Activated CD8-positive, alpha-beta memory T cell treated with anti-CD3 and anti-CD28 coated beads, Interleukin-2, amount 50 U/mL, for 1 hour (primary cell): Measurements from ENCODE around the gene XYLT1.

Experiments used
- DNase-seq: peaks from one replicate; pipeline ENCODE4 v3.0.0-alpha.2; 2020; ENCODE audit errors: extremely low read depth

XYLT1 gene

GRCh38 chr16:17286443-17286842 is 184.3 kb downstream of the XYLT1 start:
- no peak for DNase-seq

- DNase-seq, result no peak
These were observed 187.7 kb downstream of the XYLT1 start for GRCh38 chr16:17283016-17283415.

- no peak for DNase-seq
These were observed 188.5 kb downstream of the XYLT1 start for GRCh38 chr16:17282247-17282646.

GRCh38 chr16:17281052-17281451 is 189.7 kb downstream of the XYLT1 start:
- DNase-seq, result no peak

GRCh38 chr16:17278988-17279387 is 191.8 kb downstream of the XYLT1 start:
- DNase-seq, result no peak

- DNase-seq, result no peak
These were observed 192.8 kb downstream of the XYLT1 start for GRCh38 chr16:17277981-17278381.

- no peak for DNase-seq
These were observed 194.2 kb downstream of the XYLT1 start for GRCh38 chr16:17276610-17277009.

GRCh38 chr16:17276010-17276530 is 194.7 kb downstream of the XYLT1 start:
- no peak for DNase-seq

GRCh38 chr16:17275076-17276009 is 195.4 kb downstream of the XYLT1 start:
- DNase-seq, result no peak

GRCh38 chr16:17273142-17273561 is 197.6 kb downstream of the XYLT1 start:
- DNase-seq, result no peak

- DNase-seq, result no peak
These were observed 198.0 kb downstream of the XYLT1 start for GRCh38 chr16:17272716-17273115.

- DNase-seq, result no peak
These were observed 199.1 kb downstream of the XYLT1 start for GRCh38 chr16:17271687-17272086.

GRCh38 chr16:17270683-17271109 is 200.1 kb downstream of the XYLT1 start:
- no peak for DNase-seq

- no peak for DNase-seq
These were observed 200.6 kb downstream of the XYLT1 start for GRCh38 chr16:17270111-17270510.

GRCh38 chr16:17269439-17269838 is 201.3 kb downstream of the XYLT1 start:
- DNase-seq, result no peak

- no peak for DNase-seq
These were observed 204.0 kb downstream of the XYLT1 start for GRCh38 chr16:17266608-17267313.

GRCh38 chr16:17265154-17265553 is 205.6 kb downstream of the XYLT1 start:
- no peak for DNase-seq

- DNase-seq, result no peak
These were observed 209.4 kb downstream of the XYLT1 start for GRCh38 chr16:17261197-17261858.

GRCh38 chr16:17260276-17260849 is 210.4 kb downstream of the XYLT1 start:
- DNase-seq, result no peak

GRCh38 chr16:17259751-17260270 is 210.9 kb downstream of the XYLT1 start:
- DNase-seq, result no peak
